AG20443 (cell line): ENCODE measurements around the gene CDKN2B-AS1.
"Not testable (repeated sequence)": the region's sequence is repeated elsewhere in the genome, so short reads cannot be mapped to it uniquely, and the experiment has no call there.

ENCODE experiments used
- DNase-seq: peaks from one replicate; pipeline ENCODE4 v3.0.0; 2012; ENCODE audit warnings: low spot score, mixed read lengths

The CDKN2B-AS1 gene

GRCh38 chr9:22044583-22044982 is 50.0 kb downstream of the CDKN2B-AS1 start:
- peak; percentile 63 for DNase-seq

DNA sequence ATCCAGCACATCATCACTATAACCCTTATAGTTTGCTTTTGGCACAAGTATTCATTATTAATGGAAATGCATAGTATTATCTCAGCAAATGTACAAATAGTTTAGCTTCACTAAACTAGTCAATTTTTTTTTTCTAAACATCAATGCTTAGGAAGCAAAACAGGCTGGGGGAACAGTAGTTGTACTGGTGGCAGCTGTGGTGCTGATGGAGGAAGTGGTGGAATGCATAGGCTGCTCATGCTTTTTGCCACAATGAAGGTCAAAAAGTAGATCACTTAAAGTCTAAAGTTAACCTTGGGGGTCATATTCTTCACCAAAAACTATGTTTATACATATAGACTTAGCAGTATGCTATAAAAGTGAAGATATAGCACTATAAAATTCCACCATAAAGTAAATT is 50.8 kb downstream of the CDKN2B-AS1 start:
- no peak for DNase-seq

GRCh38 chr9:22046243-22046885 is 51.8 kb downstream of the CDKN2B-AS1 start:
- no peak for DNase-seq

- no peak for DNase-seq
Measured at GRCh38 chr9:22047596-22047995, 53.0 kb downstream of the CDKN2B-AS1 start.

- no peak for DNase-seq
Measured at GRCh38 chr9:22049411-22049810, 54.8 kb downstream of the CDKN2B-AS1 start.

- no peak for DNase-seq
Measured at GRCh38 chr9:22050924-22051323, 56.3 kb downstream of the CDKN2B-AS1 start.

DNA sequence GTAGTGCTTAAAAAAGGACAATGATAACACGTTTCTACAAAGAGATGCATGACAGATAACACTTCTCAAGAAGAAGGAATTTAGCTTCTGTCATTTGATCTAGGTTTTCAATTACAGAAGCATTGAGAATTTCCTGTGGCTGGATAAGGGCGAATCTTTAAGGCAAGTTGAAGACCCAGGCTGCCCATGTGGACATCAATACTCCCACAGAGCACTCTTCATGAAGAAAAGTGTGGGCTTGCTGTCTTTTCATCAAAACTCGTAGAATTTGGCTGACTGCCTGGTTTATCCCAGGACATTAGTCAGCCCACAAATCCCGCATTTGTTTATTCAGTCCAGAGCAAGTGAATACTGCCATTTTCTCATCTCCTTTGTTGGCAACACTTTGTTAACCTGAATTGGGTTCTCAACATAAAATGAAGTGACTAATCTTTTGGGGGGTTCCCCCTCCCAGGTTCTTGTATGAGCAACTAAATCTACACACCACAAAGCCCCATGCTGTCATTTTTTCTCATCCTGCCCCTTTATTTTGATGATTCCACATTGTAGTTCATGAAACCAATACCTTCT is 57.9 kb downstream of the CDKN2B-AS1 start:
- peak; percentile 50 for DNase-seq

DNA sequence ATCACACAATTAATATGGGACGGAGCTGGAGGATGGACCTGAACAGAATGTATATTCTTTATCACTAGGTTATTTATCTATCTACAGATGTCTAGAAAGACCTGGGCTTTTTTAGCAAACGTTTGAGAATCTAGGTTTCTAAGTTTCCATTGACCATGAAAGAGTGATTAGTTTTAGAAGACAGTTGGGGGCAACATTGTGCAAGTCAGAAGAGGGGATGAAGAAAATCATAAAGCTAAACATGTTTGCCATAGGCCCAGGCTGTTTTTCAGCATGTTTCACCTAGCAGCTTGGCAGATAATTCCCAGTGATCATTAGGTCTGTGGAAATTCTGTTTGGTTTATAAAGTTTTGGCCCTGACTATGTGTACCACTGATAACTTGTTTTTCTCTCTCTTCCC is 58.6 kb downstream of the CDKN2B-AS1 start:
- no peak for DNase-seq

DNA sequence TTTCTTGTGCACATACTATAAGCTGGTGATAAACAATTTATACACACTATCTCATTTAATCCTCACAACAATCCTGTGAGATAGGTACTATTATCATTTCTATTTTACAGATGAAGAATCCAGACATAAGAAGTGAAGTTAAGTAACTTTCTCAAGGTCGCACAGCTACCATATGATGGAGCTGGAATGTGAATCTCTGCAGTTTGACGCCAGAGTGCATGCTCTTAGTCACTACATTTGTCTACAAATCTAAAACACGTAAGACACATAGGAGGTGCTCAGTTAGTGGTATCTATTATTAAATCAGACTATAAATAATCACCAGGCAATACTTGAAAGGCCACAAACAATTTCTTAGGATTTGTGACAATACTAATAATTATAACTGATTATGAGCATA is 59.5 kb downstream of the CDKN2B-AS1 start:
- no peak for DNase-seq

- DNase-seq = no peak
Measured at GRCh38 chr9:22054529-22054928, 59.9 kb downstream of the CDKN2B-AS1 start.

- DNase-seq = no peak
Measured at GRCh38 chr9:22055090-22055489, 60.5 kb downstream of the CDKN2B-AS1 start.

DNA sequence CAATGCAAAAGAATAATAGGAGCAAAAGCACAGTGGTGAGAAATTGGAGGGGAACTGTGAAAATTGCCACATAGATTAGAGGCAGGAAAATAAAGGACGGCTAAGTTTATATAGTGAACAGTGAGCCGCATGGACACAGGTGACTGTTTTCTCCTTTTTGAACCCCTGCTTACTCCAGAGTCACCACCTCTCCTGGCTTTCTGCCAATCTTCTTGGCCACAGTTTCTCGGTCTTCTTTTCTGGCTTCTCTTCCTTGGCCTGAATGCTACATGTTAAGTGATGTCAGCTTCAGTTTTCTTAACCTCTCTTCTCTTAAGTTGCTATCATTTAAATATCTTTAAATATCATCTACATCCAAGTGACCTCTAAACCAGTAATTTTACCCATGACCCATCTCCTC is 61.8 kb downstream of the CDKN2B-AS1 start:
- no peak for DNase-seq

- not testable (repeated sequence) for DNase-seq
Measured at GRCh38 chr9:22057972-22058371, 63.4 kb downstream of the CDKN2B-AS1 start.

DNA sequence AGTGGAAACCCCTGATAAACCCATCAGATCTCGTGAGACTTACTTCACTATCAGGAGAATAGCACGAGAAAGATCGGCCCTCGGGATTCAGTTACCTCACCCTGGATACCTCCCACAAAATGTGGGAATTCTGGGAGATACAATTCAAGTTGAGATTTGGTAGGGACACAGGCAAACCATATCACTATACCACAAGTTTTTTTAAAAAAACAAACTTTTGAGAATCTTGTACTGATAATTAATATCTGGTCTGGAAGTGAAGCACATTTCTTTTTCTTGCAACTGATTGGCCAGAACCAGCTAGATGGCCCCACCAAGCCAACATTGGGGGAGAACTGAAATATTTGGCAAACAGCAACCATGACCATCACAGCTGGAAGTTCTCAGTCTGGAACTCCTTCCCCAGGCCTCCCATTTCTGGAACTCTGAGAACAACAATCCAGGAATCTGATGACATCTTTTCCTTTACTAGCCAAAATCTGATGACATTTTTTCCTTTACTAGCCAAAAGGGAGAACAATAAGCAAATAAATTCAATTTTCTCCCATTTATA is 66.3 kb downstream of the CDKN2B-AS1 start:
- peak; percentile 34 for DNase-seq

DNA sequence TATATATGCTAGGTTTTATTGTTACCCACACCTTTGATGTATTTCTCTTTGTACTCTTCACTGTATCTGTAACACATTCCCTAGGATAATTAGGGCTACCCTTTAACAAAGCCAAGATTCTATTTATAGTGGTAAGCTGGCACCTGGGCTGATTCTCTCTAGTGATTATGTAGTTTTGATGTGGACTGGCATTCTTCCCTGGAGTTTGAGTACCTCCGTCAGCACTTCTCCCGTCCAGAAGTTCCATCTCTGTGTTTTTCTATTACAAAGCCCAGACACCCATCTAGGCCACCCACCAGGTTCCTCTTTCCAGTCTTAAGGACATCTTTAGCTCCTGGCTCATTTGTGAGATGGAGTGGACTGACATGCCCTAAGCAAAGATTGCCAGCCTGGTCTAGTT is 70.4 kb downstream of the CDKN2B-AS1 start:
- no peak for DNase-seq

DNA sequence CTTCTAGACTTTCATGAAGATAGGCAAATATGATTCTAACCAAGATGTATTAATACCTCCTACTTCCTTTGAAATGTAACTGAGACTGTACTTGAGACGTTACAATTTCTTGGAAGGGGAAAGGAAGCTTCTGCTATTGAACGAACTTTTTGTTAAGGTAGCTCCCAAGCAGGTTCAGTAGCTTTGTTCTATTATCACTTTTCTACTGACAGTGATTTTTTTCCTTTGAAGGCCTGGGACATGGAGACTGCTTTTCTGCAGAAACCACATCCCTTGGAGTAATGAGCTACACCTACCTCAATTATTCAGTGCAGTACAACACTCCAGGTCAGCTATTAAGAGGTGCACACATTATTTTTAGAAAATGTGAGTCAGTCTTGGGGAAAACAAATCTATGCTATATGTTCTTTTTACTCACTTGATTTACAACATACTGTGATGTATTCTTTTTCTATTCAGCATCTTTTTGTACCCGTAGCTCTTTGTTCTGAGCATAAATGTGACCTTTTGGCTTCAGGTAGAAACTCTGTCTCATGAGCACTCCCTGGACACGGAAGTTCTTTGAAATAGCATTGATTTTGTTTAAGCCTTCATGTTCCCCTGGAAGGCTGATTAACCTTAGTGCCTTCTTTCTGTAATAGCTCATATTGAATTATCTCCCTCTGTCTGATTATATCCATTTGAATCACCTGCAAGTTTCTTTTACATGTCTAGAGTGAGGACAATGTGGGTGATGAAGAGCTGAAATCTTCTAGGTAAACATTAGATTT is 71.0 kb downstream of the CDKN2B-AS1 start:
- no peak for DNase-seq

- no peak for DNase-seq
Measured at GRCh38 chr9:22067196-22067595, 72.6 kb downstream of the CDKN2B-AS1 start.

- DNase-seq = no peak
Measured at GRCh38 chr9:22068369-22068768, 73.8 kb downstream of the CDKN2B-AS1 start.

DNA sequence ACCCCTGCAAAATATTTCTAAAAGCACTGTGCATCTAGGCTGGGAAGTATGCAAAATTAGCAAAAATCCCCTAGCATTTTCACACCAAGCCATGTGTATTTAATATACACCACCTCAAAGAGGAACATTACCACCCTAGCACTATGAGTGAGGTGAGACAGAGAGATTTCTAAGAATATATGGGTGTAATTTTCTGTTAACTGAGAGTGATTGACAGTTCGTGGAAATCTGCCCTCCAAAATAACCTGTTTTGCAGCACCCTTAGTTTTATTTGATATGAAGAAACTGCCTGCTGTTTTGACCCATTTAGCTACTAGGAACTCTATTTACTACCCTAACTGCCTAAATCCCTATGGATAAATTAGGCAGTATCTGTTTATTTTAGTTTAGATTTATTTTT is 78.8 kb downstream of the CDKN2B-AS1 start:
- no peak for DNase-seq

DNA sequence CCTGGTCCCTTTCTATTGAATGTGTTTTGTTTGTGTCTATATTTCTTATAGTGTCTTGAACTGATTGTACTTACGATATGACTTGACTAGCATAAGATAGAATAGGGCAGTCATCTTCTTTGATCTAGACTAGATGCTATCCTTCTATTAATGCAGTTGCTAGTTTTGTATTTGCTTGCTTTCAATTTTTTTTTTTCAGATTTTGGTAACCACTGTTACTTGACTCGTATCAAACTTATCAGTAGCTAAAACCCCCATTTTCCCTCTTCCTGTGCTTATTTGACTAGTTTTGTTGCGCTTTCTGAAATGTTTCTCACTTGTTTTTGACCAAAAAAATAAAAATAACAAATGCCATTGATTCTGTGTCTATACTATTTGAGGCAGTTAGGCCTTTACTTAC is 83.5 kb downstream of the CDKN2B-AS1 start:
- no peak for DNase-seq

GRCh38 chr9:22079873-22080341 is 85.3 kb downstream of the CDKN2B-AS1 start:
- peak; percentile 84 for DNase-seq

DNA sequence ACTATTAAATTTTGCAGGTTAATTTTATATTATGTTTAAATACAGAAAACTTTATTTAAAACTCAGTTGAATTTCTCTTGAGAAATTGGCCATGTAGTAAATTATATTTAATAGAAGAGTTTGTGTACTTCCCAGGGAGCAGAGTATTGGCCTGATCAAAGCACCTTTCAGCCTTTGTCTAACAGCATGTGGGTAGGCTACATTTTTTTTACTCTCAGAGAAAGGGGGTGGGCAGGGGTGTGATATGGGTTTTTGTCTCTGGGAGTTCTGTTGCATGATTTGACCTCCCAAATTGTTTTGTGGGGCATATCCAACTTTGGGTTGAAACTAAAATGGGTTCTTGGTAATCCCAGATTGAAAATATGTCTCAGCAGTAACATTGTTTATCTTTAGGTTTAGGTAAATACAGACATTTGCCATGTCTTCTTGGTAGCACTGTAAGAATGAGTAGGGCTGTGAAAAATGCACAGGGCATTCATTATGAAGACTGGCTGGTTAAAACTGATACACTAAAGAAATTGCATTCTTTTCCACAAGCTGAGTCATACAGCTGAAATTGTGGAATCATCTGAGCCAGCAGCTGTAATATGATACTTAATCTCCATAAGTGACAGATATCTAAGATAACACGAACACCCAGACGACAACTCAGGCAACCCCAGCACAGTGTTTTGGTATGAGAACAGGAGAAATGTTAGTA is 89.9 kb downstream of the CDKN2B-AS1 start:
- peak; percentile 76 for DNase-seq
